NT2/D1 (cell line): ENCODE measurements around the gene PANK2.

Experiments
- SUZ12 ChIP-seq: IDR thresholded peaks from 2 replicates; pipeline ENCODE4 v1.6.1; 2011; ENCODE audit not compliant: insufficient read length, insufficient read depth; ENCODE audit errors: extremely low read depth
- ZNF274 ChIP-seq: IDR thresholded peaks from 2 replicates; pipeline ENCODE4 v1.6.1; 2011; ENCODE audit warnings: mild to moderate bottlenecking, low read depth, low read length

DNA sequence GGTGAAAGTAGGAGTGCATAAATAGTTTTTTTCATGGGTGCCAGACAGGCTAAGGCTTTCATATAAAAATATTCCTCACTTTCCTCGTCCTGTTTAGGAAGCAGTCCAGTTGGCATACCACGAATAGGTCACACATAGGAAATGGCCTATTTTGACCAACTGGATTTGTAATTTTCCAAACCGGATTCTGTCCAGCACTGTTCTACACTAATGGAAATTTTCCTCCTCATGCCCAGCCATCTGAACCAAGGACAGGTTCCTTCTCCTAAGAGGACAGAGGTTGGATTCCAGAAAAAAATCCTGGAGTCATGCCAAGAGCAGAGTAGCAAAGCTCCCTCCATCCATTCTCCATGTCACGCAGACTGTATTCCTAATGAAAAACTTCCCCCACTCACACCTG lies 43.1 kb downstream of the PANK2 start:
- TF ChIP-seq SUZ12, result no peak
- TF ChIP-seq ZNF274, result no peak
